Peyer's patch (tissue), 4 donors: ENCODE results near the gene LCP1. TPM values are rescaled to one million over a fixed set of nuclear protein-coding genes. Genes with fewer than 3 reads are reported as not detected.

Experiments used
- DNase-seq, 3 donors: peaks; one replicate each; pipeline ENCODE4 v3.0.0-alpha.2; 2017 to 2019
- H3K27ac ChIP-seq, 4 donors: fragments of 200-600 bp; sonication (generic); one replicate each; pipeline ENCODE4 v1.5.1; 2016 to 2019
- H3K27me3 ChIP-seq, 2 donors: fragments of 200-600 bp; sonication (generic); one replicate each; pipeline ENCODE4 v1.5.1; 2019
- H3K36me3 ChIP-seq, 3 donors: fragments of 200-600 bp; sonication (generic); one replicate each; pipeline ENCODE4 v1.5.1; 2016 to 2019
- H3K4me1 ChIP-seq, 4 donors: fragments of 200-600 bp; sonication (generic); one replicate each; pipeline ENCODE4 v1.5.1; 2016 to 2019
- H3K4me3 ChIP-seq, 4 donors: fragments of 200-600 bp; sonication (generic); 1 replicate in 3 of 4; 2 replicates in 1 of 4; pipeline ENCODE4 v1.5.1; 2016 to 2019; ENCODE audit warnings: mild to moderate bottlenecking in 1 of 4
- H3K9me3 ChIP-seq, 4 donors: fragments of 200-600 bp; sonication (generic); one replicate each; pipeline ENCODE4 v1.5.1; 2016 to 2019; ENCODE audit warnings: mild to moderate bottlenecking in 1 of 4
- CTCF ChIP-seq, 6 experiments: fragments of 450-650 bp in 4 of 6; fragments of 200-600 bp in 2 of 6; sonication (generic) in 1 of 6; IDR thresholded peaks; one replicate each; pipeline ENCODE4 v1.5.1; 2017 to 2019; ENCODE audit warnings: antibody characterized with exemption in 6 of 6, mild to moderate bottlenecking in 3 of 6, moderate library complexity in 1 of 6
- POLR2A ChIP-seq, 2 donors: fragments of 450-650 bp; IDR thresholded peaks; one replicate each; pipeline ENCODE4 v1.5.1; 2017; ENCODE audit warnings: antibody characterized with exemption in 2 of 2, mild to moderate bottlenecking in 2 of 2, moderate library complexity in 2 of 2
- total RNA-seq, 4 donors: library from RNA; depleted of rRNA; stranded (reverse); fragments of >200 nt; gene quantifications; one replicate each; pipeline ENCODE4 v1.1.0, GENCODE V29; 2016

The LCP1 gene
- total RNA-seq, 4 donors from 2014 or later = 11.1 to 167 (median 19.2) TPM

- TF ChIP-seq POLR2A (IDR thresholded peaks at IDR 0.05) = no peak
- TF ChIP-seq CTCF (IDR thresholded peaks at IDR 0.05) = no peak
- Histone ChIP-seq H3K27ac (peak overlapping the region in 3 of 4 donors; percentile 8 to 57 (median 16)), H3K9me3 (no peaks in the 10 kb centered on the region), H3K36me3 (no peaks in the 10 kb centered on the region), H3K4me1 (no peaks in the 10 kb centered on the region), H3K27me3 (no peaks in the 10 kb centered on the region), H3K4me3 (peak overlapping the region; percentile 32 to 60 (median 43))
- DNase-seq = no peak
Observed at GRCh38 chr13:46211116-46211482, 29.1 kb upstream of the LCP1 start.

- Histone ChIP-seq H3K9me3 (no peaks in the 10 kb centered on the region), H3K36me3 (no peaks in the 10 kb centered on the region), H3K4me1 (no peaks in the 10 kb centered on the region), H3K4me3 (no peak overlapping the region), H3K27me3 (no peaks in the 10 kb centered on the region), H3K27ac (no peak overlapping the region)
- no peak for DNase-seq
- TF ChIP-seq CTCF (IDR thresholded peaks at IDR 0.05) (no peak), POLR2A (IDR thresholded peaks at IDR 0.05) (no peak)
Observed at GRCh38 chr13:46210362-46211083, 28.5 kb upstream of the LCP1 start.

GRCh38 chr13:46207828-46208227 is 25.9 kb upstream of the LCP1 start:
- Histone ChIP-seq H3K36me3 (no peaks in the 10 kb centered on the region), H3K9me3 (no peaks in the 10 kb centered on the region), H3K27me3 (no peaks in the 10 kb centered on the region), H3K4me3 (no peak overlapping the region), H3K27ac (no peak overlapping the region), H3K4me1 (no peaks in the 10 kb centered on the region)
- no peak for TF ChIP-seq CTCF (IDR thresholded peaks at IDR 0.05)
- no peak for TF ChIP-seq POLR2A (IDR thresholded peaks at IDR 0.05)
- no peak for DNase-seq

- TF ChIP-seq POLR2A (IDR thresholded peaks at IDR 0.05) (no peak), CTCF (IDR thresholded peaks at IDR 0.05) (no peak)
- H3K4me1 ChIP-seq = no peaks in the 10 kb centered on the region
- no peaks in the 10 kb centered on the region for H3K9me3 ChIP-seq
- no peak for DNase-seq
- no peak overlapping the region for H3K27ac ChIP-seq
- no peak overlapping the region for H3K4me3 ChIP-seq
- no peaks in the 10 kb centered on the region for H3K27me3 ChIP-seq
- no peaks in the 10 kb centered on the region for H3K36me3 ChIP-seq
Observed at GRCh38 chr13:46206143-46206542, 24.2 kb upstream of the LCP1 start.

- TF ChIP-seq CTCF (IDR thresholded peaks at IDR 0.05) = no peak
- Histone ChIP-seq H3K27ac (no peak overlapping the region), H3K9me3 (no peaks in the 10 kb centered on the region), H3K4me1 (no peaks in the 10 kb centered on the region), H3K4me3 (no peak overlapping the region), H3K36me3 (no peaks in the 10 kb centered on the region), H3K27me3 (no peaks in the 10 kb centered on the region)
- no peak for DNase-seq
Observed at GRCh38 chr13:46202966-46203365, 21.0 kb upstream of the LCP1 start.
